AG09309 (cell line): ENCODE measurements around the gene RIN3.

Experiments used
- DNase-seq: peaks from one replicate; pipeline ENCODE4 v3.0.0-alpha.2; 2010; ENCODE audit warnings: low read depth
- H3K4me3 ChIP-seq: 2 replicates; pipeline ENCODE4 v1.5.1; 2011; ENCODE audit warnings: mild to moderate bottlenecking, low read depth, low read length, moderate library complexity; ENCODE audit not compliant: control insufficient read depth
- TF ChIP-seq, protein P1 (sequence below): IDR thresholded peaks from 2 replicates; pipeline ENCODE4 v1.5.1; 2011; ENCODE audit warnings: mild to moderate bottlenecking, low read depth, low read length, inconsistent platforms; ENCODE audit not compliant: insufficient read depth, control insufficient read depth; ENCODE audit errors: missing control alignments

The RIN3 gene

DNA sequence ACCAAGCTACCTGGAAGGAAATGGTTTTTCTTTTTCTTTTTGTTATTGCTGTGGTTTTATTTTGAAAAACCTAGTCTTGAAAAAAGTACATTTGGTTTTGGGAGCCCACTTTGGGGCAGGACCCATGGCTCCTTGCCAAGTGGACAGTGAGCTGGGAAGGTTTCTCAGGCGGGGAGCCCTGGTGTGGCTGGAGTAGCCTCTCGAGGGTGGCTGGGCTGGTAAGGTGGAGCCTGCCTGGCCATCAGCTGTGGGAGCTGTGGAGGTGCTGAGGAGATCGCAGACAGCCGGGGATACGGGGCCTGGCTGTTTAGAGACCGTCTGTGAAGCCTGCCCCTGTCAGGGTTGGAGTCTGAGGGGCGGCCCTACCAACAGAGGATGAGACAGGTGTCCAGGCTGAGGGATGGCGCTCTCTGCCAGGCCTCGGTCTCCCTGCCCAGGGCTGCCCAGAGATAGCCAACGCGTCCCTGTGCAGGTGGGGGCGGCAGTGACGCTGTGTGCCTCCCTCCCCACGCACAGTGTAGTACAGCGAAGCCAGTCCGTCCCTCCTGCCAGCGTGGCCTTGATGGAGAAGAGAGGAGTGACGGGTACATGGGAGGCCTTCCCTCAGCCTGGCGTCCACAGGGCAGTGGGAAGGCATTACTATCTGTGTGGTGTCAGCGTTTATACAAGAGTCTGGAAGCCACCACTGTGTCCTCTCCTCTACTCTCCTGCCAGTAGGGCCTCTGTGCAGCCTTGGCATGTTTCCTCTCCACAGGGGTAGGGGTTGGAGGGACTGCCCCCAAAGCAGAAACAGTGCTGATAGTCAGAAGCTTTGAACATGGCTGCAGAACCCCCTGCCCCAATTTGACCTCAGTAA is 5.9 kb downstream of the RIN3 start:
- DNase-seq: no peak
- no peak overlapping the region for H3K4me3 ChIP-seq
- TF ChIP-seq, protein P1, sequence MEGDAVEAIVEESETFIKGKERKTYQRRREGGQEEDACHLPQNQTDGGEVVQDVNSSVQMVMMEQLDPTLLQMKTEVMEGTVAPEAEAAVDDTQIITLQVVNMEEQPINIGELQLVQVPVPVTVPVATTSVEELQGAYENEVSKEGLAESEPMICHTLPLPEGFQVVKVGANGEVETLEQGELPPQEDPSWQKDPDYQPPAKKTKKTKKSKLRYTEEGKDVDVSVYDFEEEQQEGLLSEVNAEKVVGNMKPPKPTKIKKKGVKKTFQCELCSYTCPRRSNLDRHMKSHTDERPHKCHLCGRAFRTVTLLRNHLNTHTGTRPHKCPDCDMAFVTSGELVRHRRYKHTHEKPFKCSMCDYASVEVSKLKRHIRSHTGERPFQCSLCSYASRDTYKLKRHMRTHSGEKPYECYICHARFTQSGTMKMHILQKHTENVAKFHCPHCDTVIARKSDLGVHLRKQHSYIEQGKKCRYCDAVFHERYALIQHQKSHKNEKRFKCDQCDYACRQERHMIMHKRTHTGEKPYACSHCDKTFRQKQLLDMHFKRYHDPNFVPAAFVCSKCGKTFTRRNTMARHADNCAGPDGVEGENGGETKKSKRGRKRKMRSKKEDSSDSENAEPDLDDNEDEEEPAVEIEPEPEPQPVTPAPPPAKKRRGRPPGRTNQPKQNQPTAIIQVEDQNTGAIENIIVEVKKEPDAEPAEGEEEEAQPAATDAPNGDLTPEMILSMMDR: no peak

DNA sequence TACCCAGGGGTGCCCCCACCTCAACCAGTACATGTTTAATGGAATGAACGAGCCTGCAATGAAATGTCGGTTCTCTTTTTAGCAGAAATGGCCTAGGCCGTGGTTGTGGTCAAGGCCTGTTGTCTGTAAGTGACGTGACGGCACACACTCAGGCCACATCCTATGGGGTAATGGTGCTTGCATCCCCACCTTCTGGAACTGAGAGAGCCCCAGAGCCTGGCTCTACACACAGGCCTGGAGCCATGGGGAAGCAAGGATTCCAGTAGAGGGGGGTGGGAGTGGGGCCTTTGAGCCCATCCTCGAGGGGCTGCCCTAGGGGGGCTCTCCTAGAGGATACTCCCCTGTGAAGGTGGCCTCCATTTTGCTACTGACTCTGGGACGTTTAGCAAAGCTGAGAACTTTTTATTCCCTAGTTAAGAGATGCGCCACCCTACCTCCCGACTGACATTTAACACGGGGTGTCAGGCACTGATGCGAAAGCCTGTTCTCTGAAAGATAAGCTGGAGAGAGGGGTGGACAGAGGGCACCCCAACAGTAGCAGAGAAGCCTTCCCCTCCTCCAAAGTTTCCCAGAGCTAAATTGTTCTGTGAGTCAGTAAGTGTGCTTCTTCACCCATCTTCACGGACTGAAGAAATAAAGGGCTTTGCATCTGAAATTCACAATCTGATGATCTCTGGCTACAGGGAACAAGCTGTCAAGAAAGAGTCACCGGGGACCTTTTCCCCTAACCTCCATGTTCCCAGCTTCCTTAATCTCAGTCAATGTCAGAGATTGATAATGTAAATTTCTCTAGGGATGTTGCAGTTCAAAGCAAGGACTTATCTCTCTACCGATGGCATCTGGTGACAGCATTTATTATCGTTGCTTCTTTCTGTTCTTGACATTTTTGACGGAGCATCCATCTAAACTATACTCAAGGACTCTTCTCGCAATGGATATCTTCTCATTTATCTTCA is 6.8 kb downstream of the RIN3 start:
- no peak overlapping the region for H3K4me3 ChIP-seq
- DNase-seq: no peak
- TF ChIP-seq, protein P1: no peak

DNA sequence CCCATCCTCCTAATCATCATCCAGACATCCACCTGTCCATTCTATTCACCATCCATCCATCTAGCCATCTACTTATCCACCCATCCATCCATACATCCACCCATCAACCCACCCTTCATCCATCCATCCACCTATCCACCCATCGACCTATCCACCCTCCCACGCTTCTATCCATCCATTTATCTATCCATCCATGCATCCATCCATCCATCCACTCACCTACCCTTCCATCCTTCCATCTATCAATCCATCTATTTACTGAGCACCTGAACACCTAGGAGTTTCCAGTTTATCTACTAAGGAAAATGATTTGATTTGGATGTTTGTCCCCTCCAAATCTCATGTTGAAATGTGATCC is 7.5 kb downstream of the RIN3 start:
- TF ChIP-seq, protein P1: no peak
- H3K4me3 ChIP-seq: no peak overlapping the region
- DNase-seq: no peak

DNA sequence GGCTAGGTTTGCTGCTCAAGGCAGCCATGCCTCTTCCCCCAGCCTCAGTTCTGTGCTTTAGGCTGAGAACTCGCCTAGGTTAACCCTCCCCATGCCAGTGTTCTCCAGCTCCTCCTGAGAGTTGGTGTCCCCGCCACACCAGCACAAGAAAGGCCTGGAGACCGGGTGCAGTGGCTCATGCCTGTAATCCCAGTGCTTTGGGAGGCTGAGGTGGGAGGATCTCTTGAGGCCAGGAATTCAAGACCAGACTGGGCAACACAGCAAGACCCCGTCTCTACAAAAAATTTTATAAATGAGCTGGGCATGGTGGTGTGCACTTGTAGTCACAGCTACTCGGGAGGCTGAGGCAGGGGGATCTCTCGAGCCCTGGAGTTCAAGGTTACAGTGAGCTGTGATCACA is 10.2 kb downstream of the RIN3 start:
- TF ChIP-seq, protein P1: no peak
- no peak for DNase-seq
- no peak overlapping the region for H3K4me3 ChIP-seq

DNA sequence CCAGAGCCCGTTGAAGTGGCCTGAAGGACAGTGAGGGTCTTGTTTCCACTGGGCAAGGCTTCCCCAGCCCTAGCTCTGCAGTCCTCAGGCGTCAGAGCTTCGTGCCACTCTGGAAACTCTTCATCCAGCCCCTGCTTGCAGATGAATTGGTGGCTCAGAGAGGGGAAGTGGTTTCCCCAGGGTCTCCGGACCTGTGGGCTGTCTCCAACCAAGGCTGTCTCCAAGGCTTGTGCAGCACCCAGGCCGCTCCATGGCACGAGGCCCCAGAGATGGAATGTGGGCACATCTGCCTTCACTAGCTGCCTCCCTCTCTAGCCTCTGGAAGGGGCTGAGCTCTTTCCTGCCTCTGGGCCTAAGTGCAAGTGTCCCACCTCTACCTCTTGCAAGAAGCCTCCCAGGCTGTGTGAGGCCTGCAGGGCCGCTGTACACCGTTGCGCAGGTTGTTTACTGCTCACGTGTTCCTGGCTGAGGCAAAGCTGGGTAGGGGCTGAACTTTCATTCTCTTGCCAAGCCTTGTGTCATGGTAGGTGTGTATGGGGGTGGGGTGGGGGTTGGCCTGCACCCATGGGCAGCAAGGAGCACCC is 11.1 kb downstream of the RIN3 start:
- H3K4me3 ChIP-seq: no peak overlapping the region
- TF ChIP-seq, protein P1: no peak
- DNase-seq: no peak

DNA sequence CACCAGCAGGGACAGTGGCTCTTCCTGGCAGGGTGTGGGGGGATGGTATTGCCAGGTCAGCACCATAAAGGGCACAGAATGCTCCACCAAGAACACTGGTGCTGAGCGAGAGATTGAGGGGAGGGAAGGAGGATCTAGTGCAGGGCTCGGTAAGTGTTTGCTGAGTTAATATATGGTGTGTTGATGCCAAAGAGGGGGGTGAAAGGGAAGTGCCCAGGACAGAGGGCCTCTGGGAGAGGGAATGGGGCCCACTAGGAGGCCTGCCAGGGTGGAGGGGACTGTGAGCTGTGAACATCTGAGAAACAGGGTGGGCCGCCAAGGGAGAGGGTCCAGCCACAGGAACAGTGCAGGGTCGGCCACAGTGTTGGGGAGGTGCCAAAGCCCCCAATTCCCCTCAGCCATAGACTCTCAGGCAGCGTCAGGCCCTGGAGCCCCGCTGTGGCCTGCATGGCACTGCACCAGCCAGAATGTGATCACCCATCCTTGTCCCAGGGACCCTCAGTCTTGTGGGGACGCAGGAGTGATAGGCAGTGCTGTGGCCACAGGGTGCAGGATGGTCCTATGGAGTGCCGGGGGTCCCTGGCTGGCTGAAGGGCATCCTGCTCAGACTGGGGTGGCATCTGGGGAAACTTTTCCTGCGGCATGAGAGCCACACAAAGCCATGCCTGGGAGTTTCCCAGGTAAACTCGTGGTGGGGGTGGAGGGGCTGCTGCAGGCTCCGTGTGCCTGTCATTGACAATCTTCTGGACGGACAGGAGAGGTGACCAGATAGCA is 11.9 kb downstream of the RIN3 start:
- TF ChIP-seq, protein P1: no peak
- no peak overlapping the region for H3K4me3 ChIP-seq
- no peak for DNase-seq
